Activated CD4-positive, alpha-beta T cell treated with anti-CD3 and anti-CD28 coated beads for 4 hours (primary cell): Measurements from ENCODE around the gene FLACC1.
"Not testable (repeated sequence)": the region's sequence is repeated elsewhere in the genome, so short reads cannot be mapped to it uniquely, and the experiment has no call there.

Experiments used
- DNase-seq, 2 donors: peaks; one replicate each; pipeline ENCODE4 v3.0.0-alpha.2; 2020

The FLACC1 gene

GRCh38 chr2:201357221-201357620, at the start of gene FLACC1:
Gene FLACC1, minus strand, starts transcription at chr2:201357345. Its CDS starts 5,941 bp downstream, at chr2:201351404.
- no peak for DNase-seq

- DNase-seq: no peak
These were observed 49.0 kb upstream of the FLACC1 start for GRCh38 chr2:201406077-201406662.

- no peak for DNase-seq
These were observed 47.6 kb upstream of the FLACC1 start for GRCh38 chr2:201404699-201405280.

GRCh38 chr2:201403880-201404279, 46.7 kb upstream of the FLACC1 start:
- no peak for DNase-seq

- no peak for DNase-seq
These were observed 45.8 kb upstream of the FLACC1 start for GRCh38 chr2:201402651-201403562.

GRCh38 chr2:201401815-201402214, 44.7 kb upstream of the FLACC1 start:
- DNase-seq: no peak

GRCh38 chr2:201396595-201396994, 39.5 kb upstream of the FLACC1 start:
- no peak for DNase-seq

GRCh38 chr2:201383136-201383535, 26.0 kb upstream of the FLACC1 start:
- DNase-seq: no peak

GRCh38 chr2:201378496-201379397, 21.6 kb upstream of the FLACC1 start:
- DNase-seq: no peak

GRCh38 chr2:201377218-201377617, 20.1 kb upstream of the FLACC1 start:
- DNase-seq: no peak

GRCh38 chr2:201369775-201370174, 12.6 kb upstream of the FLACC1 start:
- DNase-seq: no peak

GRCh38 chr2:201369318-201369717, 12.2 kb upstream of the FLACC1 start:
- DNase-seq: not testable (repeated sequence)

GRCh38 chr2:201366146-201366545, 9.0 kb upstream of the FLACC1 start:
- DNase-seq: no peak

- DNase-seq: peak; percentile 17 to 44
These were observed 6.9 kb upstream of the FLACC1 start for GRCh38 chr2:201363857-201364560.

- DNase-seq: no peak
These were observed 5.3 kb upstream of the FLACC1 start for GRCh38 chr2:201362396-201362795.

- no peak for DNase-seq
These were observed 4.1 kb upstream of the FLACC1 start for GRCh38 chr2:201361078-201361733.

GRCh38 chr2:201360256-201360655, 3.1 kb upstream of the FLACC1 start:
- DNase-seq: no peak

- peak; percentile 9 to 18 for DNase-seq
These were observed 1.5 kb upstream of the FLACC1 start for GRCh38 chr2:201358684-201359083.

GRCh38 chr2:201353116-201353515, 4.0 kb downstream of the FLACC1 start:
- no peak for DNase-seq

GRCh38 chr2:201350879-201351278, 6.3 kb downstream of the FLACC1 start:
- no peak for DNase-seq

GRCh38 chr2:201349601-201350000, 7.5 kb downstream of the FLACC1 start:
- no peak for DNase-seq

- DNase-seq: no peak
These were observed 8.4 kb downstream of the FLACC1 start for GRCh38 chr2:201348758-201349157.
